Activated T-helper 9 cell treated with anti-CD3 and anti-CD28 coated beads, Interleukin-2, amount 50 U/mL, for 16 hours (primary cell): ENCODE measurements around the gene ATP13A3.

ENCODE experiments used
- DNase-seq: peaks from one replicate; pipeline ENCODE4 v3.0.0-alpha.2; 2020; ENCODE audit warnings: low read depth

Gene ATP13A3

DNA sequence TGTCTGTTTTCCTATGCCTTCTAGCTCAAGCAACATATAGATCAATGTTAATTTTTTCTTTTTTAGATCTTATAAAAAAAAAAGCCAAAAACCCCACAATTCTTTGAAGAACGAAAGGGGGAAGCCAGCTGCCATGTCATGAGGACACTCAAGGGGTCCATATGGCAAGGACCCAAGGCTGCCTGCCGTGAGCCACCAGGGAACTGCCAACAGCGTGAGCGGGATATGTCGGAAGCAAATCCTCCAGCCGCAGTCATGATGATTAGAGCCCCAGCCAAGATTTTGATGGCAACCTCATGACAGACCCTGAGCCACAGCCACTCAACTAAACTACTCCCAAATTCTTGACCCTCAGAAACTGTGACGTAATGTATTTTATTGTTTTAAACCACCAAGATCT is 94.2 kb downstream of the ATP13A3 start:
- no peak for DNase-seq

- DNase-seq, result no peak
These were observed 96.0 kb downstream of the ATP13A3 start for GRCh38 chr3:194390835-194391234.

DNA sequence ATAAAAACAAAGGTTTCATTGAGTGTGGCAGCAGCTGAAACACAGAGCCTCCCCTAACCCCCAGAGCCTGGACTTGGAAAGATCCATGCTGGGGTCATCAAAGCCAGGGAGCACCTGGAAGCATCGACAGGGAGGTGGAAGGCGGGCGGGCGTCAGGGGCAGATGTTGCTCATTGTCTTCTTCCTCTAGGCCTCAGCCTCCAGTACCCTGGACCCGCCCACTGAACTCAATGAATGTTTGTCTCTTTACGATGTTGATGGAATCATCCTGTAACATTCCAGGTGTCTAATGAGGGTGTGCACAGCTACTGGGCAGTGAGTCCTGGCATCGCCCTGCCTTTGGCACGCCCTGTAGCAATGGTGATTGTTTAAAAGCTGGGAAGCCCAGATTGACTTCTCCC is 97.5 kb downstream of the ATP13A3 start:
- DNase-seq, result no peak

- DNase-seq, result no peak
These were observed 98.8 kb downstream of the ATP13A3 start for GRCh38 chr3:194387926-194388418.

- no peak for DNase-seq
These were observed 99.5 kb downstream of the ATP13A3 start for GRCh38 chr3:194387276-194387675.

GRCh38 chr3:194386648-194387047 is 100.2 kb downstream of the ATP13A3 start:
- DNase-seq, result no peak

DNA sequence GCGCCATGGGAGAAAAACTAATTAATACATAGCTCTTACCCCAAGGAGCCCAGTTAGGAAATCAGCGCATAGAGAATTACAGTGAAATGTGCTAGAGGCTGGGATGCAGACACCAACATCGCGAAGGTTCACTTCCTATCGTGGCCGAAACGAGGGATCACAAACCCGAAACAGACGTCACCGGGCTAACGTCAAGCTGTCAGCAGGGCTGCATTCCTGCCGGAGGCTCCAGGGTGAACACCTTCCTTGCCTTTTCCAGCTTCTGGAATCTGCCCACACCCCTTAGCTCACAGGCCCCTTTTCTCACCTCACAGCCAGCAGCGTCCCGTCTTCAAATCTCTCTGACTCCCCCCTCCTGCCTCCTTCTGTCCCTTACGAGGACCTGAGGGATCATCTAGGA is 100.7 kb downstream of the ATP13A3 start:
- DNase-seq, result no peak

DNA sequence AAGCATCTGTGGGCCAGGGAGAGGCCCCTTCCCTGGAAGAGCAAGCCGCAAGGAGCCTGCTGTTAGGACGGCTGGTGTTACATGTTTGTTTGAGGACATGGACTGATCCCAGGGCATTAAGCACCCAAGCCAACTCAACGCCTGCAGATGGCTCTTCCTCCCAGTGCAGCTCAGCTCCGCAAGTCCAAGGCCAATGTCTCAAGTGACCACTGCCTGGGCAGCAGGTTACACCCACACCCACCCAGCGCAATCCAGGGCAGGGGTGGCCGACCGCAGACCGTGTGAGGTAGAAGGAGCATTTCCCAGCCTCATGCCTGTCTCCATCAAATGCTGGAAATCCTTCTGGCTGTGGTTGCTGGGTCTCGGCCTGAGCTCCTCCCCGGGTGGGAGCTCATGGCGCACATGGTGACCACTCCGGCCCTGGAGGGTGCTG is 102.2 kb downstream of the ATP13A3 start:
- DNase-seq, result no peak

DNA sequence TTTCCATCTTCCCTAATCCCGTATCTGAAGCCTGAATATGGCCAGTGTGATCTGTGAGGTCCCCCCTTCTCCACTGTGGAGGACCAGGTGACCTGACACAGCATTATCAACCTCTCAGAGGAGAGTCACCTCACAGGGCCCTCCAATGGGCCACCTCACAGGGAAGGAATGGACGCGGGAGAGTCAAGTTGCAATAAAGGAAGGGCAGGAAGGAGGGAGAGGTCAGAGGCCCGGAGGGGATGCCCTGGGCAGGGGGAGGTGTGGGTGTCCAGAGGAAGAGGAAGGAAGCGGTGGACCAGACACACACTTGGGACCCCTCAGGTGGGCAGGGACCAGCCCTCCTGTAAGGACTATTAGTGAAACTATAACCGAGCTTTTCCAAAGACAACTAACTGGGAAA is 102.6 kb downstream of the ATP13A3 start:
- DNase-seq, result no peak

DNA sequence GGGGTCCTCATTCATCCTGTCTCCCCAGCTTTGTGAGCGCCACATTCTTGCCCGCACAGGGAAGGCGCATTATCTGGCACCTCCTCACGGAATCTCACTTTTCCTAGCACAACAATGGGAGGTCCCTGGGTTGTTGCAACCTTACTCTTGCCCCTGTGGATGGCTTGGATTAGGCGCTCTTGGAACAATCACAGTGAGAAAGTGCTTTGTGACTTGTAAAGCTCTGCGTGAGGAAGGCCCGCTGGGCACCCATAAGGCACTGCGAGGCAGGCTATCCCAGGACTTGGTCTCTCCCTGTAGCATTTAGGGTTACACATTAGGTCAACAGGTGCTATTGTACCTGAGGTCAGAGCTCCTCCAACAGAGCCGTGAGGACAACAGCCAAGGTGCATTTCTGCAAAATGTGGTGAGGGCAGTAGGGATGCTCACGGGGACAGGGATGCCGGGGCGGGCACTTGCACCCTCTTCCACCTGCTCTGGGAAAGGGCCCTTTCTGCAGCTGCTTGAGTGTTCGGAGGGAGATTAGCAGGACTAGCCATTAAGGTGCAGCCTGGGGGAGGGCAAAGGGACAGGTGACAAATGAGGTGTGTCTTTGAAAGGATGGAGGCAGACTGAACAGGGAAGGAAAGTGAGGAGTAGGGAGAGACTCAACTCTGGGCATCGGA is 103.4 kb downstream of the ATP13A3 start:
- no peak for DNase-seq

GRCh38 chr3:194382892-194383223 is 103.9 kb downstream of the ATP13A3 start:
- no peak for DNase-seq

- no peak for DNase-seq
These were observed 104.5 kb downstream of the ATP13A3 start for GRCh38 chr3:194382196-194382891.

DNA sequence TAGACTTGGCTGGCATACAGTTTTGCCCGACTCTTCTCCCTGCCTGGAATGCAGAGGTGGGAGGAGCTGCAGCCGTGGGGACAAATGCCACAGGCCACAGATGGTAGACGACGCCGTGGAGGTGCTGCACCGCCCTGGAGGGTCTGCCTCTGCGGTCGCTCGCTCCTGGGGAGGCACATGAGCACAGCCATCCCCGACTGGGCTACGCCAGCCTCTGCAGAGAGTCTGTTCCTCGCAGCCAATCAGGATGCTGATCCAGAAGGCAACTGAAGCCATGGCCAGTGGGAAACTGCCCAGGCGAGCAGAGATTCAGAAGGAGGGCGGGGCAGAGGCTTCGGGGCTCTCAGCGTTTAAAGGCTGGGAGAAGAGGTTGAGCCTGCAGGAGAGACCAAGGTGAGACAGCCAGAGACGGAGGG is 105.3 kb downstream of the ATP13A3 start:
- DNase-seq, result no peak

GRCh38 chr3:194380326-194380725 is 106.5 kb downstream of the ATP13A3 start:
- DNase-seq, result no peak

GRCh38 chr3:194379651-194380050 is 107.2 kb downstream of the ATP13A3 start:
- no peak for DNase-seq

GRCh38 chr3:194379231-194379630 is 107.6 kb downstream of the ATP13A3 start:
- no peak for DNase-seq

GRCh38 chr3:194377708-194378107 is 109.1 kb downstream of the ATP13A3 start:
- DNase-seq, result no peak

GRCh38 chr3:194376241-194376560 is 110.6 kb downstream of the ATP13A3 start:
- DNase-seq, result no peak

DNA sequence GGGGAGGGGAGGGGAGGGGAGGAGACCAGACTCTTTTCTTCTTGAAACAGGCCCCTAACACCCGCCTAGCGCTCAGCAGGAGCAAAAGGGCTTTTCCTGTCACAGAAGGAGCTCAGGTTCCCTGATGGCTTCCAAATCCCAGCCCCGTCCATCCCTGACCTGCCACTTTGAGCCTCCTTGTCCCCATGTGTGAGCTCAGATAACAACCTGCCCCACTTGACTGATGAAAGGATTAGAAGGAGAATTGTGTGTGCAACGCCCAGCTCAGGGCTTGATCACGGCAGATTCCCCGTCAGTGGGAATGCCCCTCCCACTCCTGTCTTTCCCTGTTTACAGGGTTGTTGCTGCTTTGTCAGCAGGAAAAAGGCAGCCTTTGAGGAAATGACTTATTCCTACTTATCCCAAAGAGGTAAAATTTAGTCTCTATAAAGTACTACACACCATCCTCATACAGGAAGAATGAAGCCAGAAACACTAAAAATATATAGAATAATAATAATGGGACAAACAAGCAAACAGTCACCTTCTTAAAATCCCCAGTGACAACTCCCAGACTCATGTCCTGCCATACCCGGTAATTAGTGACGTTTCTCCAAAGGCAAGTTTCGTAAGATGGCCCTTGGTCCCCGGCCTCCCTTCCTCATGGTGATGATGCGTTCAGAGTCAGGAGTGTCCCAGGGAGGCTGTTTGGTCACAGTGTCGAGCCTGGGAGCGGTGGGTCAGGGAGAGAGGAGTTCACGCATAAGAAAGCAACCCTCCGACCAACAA is 111.1 kb downstream of the ATP13A3 start:
- no peak for DNase-seq

GRCh38 chr3:194374935-194375334 is 111.9 kb downstream of the ATP13A3 start:
- DNase-seq, result no peak

DNA sequence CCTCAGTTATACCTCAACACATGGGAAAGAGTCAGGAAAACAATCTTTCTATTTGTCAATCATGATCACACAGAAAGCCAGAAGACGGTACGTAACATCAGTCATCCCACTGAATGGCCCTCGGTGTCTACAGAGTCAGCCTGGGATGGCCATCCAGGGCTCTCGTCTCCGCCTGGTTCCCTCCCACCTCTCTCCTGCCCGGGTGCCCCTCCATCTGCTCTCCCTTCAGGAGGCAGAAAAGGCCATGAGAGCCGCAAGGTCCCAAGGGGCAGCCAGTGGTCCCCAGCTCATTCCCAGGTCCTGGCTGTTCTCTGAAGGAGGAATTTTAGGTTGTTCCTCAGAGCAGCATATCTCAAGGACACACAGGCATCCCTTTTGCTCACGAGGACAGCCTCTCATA is 112.9 kb downstream of the ATP13A3 start:
- no peak for DNase-seq

DNA sequence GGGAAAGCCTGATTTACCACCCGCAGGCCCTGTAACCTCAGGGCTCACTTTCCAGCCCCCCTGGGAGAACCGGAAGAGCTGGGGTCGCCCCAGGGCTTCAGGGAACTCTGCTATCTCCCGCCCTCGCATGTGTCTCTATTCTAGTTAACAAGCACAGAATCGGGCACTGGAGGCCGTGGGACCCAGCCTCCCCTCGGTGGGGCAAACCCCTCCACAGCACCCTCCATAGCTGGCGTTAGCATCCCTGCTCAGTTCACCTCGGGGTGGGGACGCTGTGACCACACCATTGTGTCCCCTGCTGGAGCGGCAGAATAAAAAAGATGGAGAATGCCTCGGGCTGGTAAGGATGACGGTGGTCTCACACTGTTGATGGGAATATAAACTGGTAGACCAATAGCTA is 113.8 kb downstream of the ATP13A3 start:
- DNase-seq, result no peak

DNA sequence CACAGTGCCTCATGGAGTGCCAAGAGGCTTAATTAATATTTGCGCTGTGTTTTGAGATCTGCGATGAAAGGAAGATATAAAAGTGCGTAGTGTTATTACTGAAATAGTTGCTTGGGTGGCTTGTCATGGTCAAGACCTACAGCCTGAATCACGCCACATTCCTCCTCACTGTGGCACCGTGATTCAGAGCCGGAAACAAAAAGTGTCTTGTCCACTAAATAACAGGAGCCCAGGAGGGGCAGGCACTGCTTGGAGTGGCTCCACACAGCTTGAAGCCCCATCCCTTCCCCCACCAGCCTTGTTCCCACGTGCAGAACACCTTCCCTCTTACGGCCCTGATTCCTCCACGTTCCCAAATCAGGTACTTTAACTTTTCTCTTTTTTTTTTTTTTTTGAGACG is 116.0 kb downstream of the ATP13A3 start:
- no peak for DNase-seq
